Stromal cell of bone marrow (primary cell): ENCODE measurements around the gene SNAI3.

Source experiments
- DNase-seq: peaks from one replicate; pipeline ENCODE4 v3.0.0-alpha.2; 2012; ENCODE audit warnings: low read depth

The SNAI3 gene

DNA sequence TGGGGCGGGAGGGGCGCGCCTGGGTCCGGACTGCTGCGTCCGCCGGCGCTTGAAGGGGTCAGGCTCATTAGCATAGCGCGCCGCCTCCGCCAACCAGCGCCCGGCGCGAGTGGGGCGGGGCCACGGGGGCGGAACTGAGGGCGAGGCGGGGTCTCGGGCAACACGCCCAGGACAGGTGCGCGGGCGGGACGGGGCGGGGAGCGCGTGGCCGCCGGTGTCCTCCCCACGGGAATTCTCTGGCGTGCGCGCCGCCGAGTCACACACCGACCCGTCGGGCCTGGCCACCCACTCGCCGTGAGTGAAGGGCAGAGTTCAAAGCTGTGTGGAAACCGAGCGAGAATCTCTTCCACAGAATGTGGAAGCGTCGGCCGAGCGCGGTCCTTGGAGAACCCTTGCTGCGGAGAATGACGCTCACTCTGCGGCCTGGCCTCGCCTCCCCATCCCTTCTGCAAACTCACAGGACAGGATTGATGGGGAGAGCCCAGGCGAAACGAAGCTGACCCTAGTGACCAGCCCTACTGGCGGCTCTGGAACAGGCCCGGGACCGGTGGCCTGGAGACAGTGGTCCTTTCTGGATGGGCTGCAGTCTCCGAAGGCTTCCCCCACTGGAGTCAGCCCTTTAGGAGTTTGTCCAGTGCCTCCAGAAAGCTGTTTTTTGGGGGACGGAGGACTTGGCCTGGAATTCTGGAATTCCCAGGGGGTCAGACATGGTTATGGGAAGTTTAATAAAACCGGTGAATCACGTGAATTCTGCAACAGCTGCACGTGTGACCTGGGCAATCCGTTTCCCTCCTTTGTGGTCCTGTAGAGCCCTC, at the start of gene SNAI3:
Gene SNAI3 (minus strand): TSS at position 69 of the 815 bp plus-strand sequence. CDS start 101 bp downstream, outside the sequence.
- no peak for DNase-seq

- no peak for DNase-seq
Observed at GRCh38 chr16:88736088-88736487, 49.8 kb upstream of the SNAI3 start.

DNA sequence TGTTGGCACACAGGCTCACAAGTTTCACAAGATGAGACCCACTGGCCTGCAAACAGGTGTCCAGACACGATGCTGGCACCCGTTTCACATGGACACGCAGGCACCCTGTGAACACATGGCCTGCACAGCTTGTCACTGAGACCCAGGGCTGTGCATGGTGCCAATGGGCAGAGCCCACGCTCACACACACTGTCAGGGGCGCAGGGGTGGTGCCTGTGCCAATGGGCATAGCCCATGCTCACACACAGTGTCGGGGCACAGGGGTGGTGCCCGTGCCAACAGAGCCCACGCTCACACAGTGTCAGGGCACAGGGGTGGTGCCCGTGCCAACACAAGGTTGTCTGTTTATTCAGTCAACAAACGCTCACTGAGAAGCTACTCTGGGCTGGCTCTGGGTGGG, 49.3 kb upstream of the SNAI3 start:
- no peak for DNase-seq

- DNase-seq, result no peak
Observed at GRCh38 chr16:88735121-88735520, 48.8 kb upstream of the SNAI3 start.

DNA sequence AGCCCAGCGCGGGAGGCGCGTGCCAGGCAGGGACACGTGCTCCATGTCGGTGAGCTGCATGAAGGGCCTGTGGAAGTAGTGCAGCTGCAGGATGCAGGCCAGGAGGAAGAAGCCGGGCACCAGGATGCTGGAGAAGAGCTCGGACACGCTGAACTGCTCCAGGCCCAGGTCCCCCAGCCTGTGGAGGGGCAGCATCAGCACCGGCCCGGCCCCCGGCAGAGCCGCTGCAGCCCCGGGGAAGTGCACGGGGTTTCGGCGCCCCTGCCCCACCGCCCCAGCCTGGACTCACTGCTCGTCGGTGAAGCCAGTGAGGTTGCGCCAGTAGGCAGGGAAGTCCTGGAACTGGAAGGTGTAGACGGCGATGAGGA, 48.0 kb upstream of the SNAI3 start:
- DNase-seq, result no peak

- DNase-seq, result no peak
Observed at GRCh38 chr16:88733630-88734360, 47.5 kb upstream of the SNAI3 start.

- DNase-seq, result no peak
Observed at GRCh38 chr16:88732961-88733294, 46.6 kb upstream of the SNAI3 start.

DNA sequence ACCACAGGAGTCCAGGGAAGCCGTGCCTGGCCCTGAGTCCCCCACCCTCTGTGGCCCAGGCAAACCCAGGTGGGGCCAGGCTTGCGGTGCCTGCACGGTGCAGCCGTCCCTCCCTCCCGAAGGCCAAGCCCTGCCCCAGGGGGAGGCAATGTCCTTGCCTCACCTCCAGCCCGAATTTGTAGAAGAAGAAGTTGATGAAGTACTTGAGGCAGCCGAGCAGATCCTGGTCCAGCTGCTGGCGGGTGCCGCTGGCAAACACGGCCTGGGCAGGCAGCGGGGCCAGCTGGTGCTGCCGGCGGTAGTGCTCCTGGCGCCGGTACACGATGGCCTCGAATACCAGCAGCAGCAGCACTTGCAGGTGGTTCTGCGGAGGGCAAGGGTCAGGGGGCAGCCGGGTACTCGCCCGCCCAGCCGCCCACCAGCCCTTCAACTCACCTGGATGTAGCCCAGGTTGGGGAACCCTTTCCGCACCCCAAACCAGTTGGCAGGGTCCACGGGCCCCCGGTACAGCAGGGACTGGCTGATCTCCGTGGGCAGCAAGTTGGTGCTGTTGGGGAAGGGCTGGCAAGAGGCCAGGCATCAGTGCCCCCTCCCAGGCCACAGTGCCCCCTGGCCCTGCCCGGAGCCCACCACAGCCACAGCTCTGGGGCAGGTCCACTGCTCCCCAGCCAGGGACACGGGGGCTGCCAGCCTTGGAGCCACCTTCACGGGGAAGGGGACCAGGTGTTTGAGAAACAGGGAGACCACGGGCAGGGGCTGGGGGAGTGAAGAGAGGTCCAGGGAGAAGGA, 46.1 kb upstream of the SNAI3 start:
- no peak for DNase-seq

- no peak for DNase-seq
Observed at GRCh38 chr16:88731699-88732098, 45.4 kb upstream of the SNAI3 start.

- DNase-seq, result no peak
Observed at GRCh38 chr16:88730632-88731607, 44.6 kb upstream of the SNAI3 start.

DNA sequence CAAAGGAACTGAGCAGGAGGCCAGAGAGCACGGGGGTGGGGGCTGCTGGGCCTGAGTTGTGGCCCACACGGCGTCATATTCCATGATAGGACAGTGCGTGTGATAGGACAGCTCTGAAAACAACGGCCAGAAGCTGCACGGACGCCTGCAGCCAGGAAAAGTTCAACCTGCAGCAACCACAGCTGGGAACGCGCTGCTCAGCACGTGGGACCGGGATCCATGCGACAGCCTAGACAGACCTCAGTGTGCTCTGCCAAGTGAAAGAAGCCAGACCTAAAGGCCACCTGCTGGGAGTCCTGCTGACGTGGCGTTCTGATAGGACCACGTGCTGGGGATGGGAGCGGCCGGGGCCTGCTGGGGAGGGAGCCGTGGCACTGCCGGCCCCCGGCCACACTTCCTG, 41.6 kb upstream of the SNAI3 start:
- DNase-seq, result no peak

GRCh38 chr16:88726981-88727380, 40.7 kb upstream of the SNAI3 start:
- no peak for DNase-seq

GRCh38 chr16:88726408-88726749, 40.1 kb upstream of the SNAI3 start:
- DNase-seq, result no peak

GRCh38 chr16:88725609-88726407, 39.5 kb upstream of the SNAI3 start:
- DNase-seq, result no peak

DNA sequence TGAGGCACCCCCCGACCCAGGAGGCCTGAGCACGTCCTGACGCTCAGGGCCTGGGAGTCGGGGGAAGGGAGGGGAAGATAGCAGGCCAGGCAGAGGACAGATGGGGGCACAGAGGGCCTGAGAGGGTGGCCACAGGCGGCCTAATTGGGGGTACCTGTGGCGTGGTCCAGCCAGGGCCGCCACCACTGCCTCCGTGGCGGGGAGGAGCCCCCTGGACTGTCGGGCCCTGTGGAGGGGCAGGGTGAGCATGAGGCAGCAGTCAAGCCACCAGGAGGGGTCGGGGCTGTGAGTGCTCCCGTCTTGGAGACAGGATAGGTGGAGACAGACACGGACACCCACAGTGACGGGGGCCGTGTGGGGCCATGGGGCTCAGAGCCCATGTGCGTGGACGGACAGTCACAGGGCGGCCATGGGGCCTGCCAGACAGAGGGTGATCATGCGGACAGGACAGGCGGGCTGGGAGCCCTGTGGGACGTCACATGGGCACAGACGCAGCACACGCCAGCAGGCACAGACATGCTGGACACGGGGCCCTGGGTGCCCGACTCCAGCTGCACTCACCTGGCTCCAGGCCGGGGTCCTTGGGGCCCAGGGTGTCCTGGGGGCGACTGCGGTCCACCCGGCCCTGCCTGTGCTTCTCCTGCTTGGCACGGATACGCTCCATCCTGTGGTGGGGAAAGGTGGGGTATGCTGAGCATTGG, 38.7 kb upstream of the SNAI3 start:
- DNase-seq, result no peak

DNA sequence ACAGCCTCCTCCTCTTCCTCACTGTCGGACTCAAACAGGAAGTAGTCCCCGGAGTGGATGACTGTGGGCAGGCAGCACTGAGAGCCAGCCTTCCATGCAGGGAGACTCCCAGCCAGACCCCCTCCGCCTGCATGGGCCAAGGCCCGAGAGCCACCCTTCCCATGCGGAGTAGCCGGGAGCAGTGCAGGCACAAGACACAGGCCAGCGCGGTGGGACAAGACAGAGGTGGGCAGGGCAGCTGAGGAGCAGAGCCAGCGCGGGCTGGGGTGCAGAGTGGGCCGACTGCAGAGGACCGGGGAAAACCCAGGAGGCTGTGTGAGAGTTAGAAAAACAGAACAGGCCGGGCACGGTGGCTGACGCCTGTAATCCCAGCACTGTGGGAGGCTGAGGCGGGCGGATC, 37.6 kb upstream of the SNAI3 start:
- DNase-seq, result no peak

DNA sequence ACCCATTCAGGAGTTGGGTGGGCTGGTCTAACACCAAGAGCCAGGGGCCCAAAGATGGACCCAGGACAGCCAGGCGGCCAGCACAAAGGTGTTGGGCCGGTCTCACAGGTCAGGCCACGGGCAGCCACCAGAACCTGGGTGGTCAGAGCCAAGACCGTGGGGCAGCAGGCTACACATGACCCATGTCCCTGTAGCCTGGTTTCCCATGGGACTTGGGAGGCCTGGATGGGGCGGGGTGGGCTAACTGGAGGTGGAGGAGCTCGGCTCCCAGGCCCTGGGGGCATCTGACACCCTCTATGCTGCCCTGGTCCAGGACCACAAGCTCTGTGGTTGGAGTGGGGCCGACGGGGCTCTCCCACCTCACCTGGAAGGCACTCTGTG, 37.2 kb upstream of the SNAI3 start:
- DNase-seq, result no peak

GRCh38 chr16:88722784-88723506, 36.6 kb upstream of the SNAI3 start:
- no peak for DNase-seq
